GM12873 (cell line): ENCODE data around the gene SMARCA2.

Source experiments
- CTCF ChIP-seq: IDR thresholded peaks from 2 replicates; pipeline ENCODE4 v1.5.1; 2012; ENCODE audit warnings: low read depth, mild to moderate bottlenecking, moderate library complexity, low read length, control low read depth; ENCODE audit not compliant: insufficient read depth; ENCODE audit errors: missing control alignments

Gene SMARCA2

DNA sequence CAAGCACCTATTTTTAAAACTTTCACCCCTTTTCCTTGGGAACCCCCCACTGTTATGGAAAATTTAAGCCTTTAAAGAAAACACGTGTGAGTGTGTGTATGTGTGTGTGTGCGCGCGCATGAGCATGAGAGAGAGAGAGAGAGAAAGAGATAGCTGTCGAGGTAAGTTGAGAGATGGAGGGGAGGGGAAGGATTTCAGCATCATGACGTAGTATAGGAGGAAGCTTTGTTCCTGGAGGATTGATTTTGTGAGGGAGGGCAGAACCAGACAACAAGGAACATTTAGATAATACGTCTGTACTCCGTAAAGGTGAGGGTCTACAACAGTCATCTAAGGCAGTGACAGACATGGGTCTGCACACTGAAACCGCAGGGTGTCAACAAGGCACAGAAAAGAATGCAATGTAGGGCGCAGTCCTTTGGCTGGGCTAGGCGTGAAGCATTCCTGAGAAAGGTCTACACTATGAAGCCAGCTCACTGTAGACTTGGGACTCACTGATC is 227.7 kb downstream of the SMARCA2 start:
- no peak for TF ChIP-seq CTCF
